Activated CD4-positive, alpha-beta T cell treated with anti-CD3 and anti-CD28 coated beads for 36 hours (primary cell): ENCODE measurements around the gene NR2F1-AS1. TPM values are rescaled to one million over a fixed set of nuclear protein-coding genes. Genes with fewer than 3 reads are reported as not detected.

Source experiments
- ATAC-seq: fragments of 200-7000 bp; cut with Tn5 transposase; one replicate; pipeline ENCODE4 v1.10.0; 2021; ENCODE audit warnings: mild to moderate bottlenecking, moderate library complexity
- CTCF ChIA-PET: fragments of 350-600 bp; sonication (Branson Sonifier 250); formaldehyde crosslinking; loops from one replicate; lab custom pipeline; 2021; ENCODE audit warnings: antibody characterized with exemption; lab: Charles Lee
- POLR2A ChIA-PET: fragments of 350-600 bp; sonication (Branson Sonifier 250); formaldehyde crosslinking; loops from one replicate; lab custom pipeline; 2021; ENCODE audit warnings: antibody characterized with exemption, inconsistent platforms; lab: Charles Lee
- DNase-seq: peaks from one replicate; pipeline ENCODE4 v3.0.0-alpha.2; 2020
- H3K27ac Mint-ChIP-seq: one replicate; pipeline ENCODE4 v1.8.0; 2021; ENCODE audit warnings: mixed read lengths
- H3K27me3 Mint-ChIP-seq: one replicate; pipeline ENCODE4 v1.8.0; 2021; ENCODE audit warnings: mixed read lengths
- H3K36me3 Mint-ChIP-seq: one replicate; pipeline ENCODE4 v1.8.0; 2021; ENCODE audit warnings: low read depth, mixed read lengths
- H3K4me1 Mint-ChIP-seq: one replicate; pipeline ENCODE4 v1.8.0; 2021; ENCODE audit warnings: mixed read lengths
- H3K4me3 Mint-ChIP-seq: one replicate; pipeline ENCODE4 v1.8.0; 2021; ENCODE audit warnings: mild to moderate bottlenecking, moderate library complexity, mixed read lengths
- H3K9me3 Mint-ChIP-seq: one replicate; pipeline ENCODE4 v1.8.0; 2021; ENCODE audit warnings: low read depth, mixed read lengths
- intact Hi-C, 2 experiments: fragments of 100-400 bp; cut with DNase I in 1 of 2; cut with micrococcal nuclease in 1 of 2; formaldehyde crosslinking; loops; one replicate each; pipeline versions ENCODE4 v1.14.2 to v1.15.1; 2022 to 2024; cut with DNase I, micrococcal nuclease
- total RNA-seq, 2 experiments: library from RNA; stranded (reverse); gene quantifications; one replicate each; pipeline ENCODE4 v1.2.3, GENCODE V29; 2021

The NR2F1-AS1 gene
- total RNA-seq, 2 experiments from 2014 or later = not detected

DNA sequence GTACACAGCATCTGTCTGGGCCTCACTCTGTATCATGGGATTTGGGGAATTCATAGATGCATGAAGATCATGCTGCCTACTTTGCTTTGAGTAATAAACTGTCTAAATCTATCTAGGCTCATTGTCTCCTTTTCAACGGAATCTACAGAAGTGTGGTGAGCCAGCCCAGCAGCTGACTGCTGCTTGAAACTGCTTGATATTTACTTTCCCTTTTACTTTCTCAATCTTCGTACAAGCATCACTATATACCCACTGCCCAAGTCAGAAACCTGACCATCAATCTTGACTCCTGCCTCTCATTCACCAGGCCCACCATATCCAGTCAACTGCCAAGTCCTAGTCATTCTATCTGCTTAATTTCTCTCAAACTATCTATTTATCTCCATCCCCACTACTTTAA is 142.9 kb downstream of the NR2F1-AS1 start:
- CTCF ChIA-PET = no interaction called here
- no peak for DNase-seq
- Mint-ChIP-seq H3K27ac (no peak overlapping the region), H3K36me3 (no peaks in the 10 kb centered on the region), H3K4me1 (no peaks in the 10 kb centered on the region), H3K9me3 (peaks cover under 1% of the 10 kb centered on the region), H3K4me3 (no peak overlapping the region), H3K27me3 (peaks cover 6% of the 10 kb centered on the region)
- POLR2A ChIA-PET = no interaction called here
- intact Hi-C loops = no loop called here
- ATAC-seq = no peak

DNA sequence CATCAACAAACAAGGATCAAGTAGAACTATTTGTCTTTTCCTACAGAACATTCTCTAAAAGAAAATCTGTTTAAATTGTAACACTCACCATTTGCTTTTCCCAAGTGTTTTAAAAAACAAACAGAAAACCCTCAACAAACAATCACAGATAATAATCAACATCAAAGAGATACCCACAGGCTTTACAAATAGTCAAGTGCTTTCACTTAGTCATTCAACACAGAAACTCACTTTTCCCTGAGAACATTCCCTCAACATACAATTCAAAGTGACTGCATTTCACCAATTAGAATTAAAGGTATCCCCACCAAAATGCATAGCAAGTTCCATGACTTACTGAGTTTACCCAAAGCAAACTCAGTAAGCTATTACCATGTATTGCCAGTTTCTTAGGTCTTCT is 144.9 kb downstream of the NR2F1-AS1 start:
- CTCF ChIA-PET = no interaction called here
- Mint-ChIP-seq H3K27ac (no peak overlapping the region), H3K9me3 (no peaks in the 10 kb centered on the region), H3K27me3 (peaks cover 5% of the 10 kb centered on the region), H3K36me3 (no peaks in the 10 kb centered on the region), H3K4me1 (no peaks in the 10 kb centered on the region), H3K4me3 (no peak overlapping the region)
- DNase-seq = no peak
- no peak for ATAC-seq
- intact Hi-C loops = no loop called here
- POLR2A ChIA-PET = no interaction called here

DNA sequence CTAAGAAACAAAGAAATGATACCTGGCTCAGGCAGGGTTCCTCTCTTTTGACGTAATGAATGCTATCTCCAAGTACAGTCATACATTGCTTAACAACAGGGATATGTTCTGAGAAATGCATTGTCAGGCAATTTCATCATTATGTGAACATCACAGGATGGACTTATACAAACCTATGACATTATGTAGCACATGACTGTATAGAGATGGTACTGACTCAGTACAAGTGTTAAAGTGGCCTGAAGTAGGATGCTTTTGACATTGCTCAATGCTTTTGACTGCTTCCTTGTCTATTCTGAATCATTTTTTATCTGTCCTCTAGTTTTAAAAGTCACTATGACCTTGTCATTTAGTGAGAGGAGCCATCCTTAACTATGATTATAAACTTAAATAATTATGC is 147.6 kb downstream of the NR2F1-AS1 start:
- ChIA-PET CTCF (no interaction called here), POLR2A (no interaction called here)
- Mint-ChIP-seq H3K9me3 (no peaks in the 10 kb centered on the region), H3K27ac (no peak overlapping the region), H3K4me3 (no peak overlapping the region), H3K36me3 (no peaks in the 10 kb centered on the region), H3K4me1 (no peaks in the 10 kb centered on the region), H3K27me3 (peaks cover 5% of the 10 kb centered on the region)
- DNase-seq (no peak), ATAC-seq (no peak)
- intact Hi-C loops = no loop called here

DNA sequence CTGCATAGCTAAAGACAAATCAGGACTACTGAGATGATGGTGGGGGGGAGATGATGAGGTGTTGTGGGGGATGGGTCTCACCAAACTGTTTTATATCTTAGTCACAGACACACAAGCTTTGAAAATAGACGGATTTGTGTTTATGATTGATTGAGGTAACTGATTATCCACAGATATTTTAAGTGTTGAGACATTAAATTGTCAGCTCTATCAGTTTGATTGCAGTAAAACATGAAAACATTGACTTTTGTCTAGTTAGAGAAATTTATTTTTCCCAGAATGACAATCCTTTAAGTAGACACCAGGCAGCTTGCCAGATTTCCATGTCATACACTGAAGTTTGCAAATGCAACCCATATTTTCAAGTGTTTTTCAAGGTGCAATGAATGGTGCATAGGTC is 149.8 kb downstream of the NR2F1-AS1 start:
- DNase-seq (no peak), ATAC-seq (no peak)
- H3K9me3 Mint-ChIP-seq = no peaks in the 10 kb centered on the region
- peaks cover 8% of the 10 kb centered on the region for H3K27me3 Mint-ChIP-seq
- ChIA-PET POLR2A (no interaction called here), CTCF (interaction anchor here (0.6 kb wide), 1 partner anchor 20 kb away, joined by 3 read pairs; no protein-coding TSS in a partner anchor)
- intact Hi-C loops = no loop called here
- H3K27ac Mint-ChIP-seq = no peak overlapping the region
- H3K4me3 Mint-ChIP-seq = no peak overlapping the region
- H3K36me3 Mint-ChIP-seq = no peaks in the 10 kb centered on the region
- no peaks in the 10 kb centered on the region for H3K4me1 Mint-ChIP-seq

DNA sequence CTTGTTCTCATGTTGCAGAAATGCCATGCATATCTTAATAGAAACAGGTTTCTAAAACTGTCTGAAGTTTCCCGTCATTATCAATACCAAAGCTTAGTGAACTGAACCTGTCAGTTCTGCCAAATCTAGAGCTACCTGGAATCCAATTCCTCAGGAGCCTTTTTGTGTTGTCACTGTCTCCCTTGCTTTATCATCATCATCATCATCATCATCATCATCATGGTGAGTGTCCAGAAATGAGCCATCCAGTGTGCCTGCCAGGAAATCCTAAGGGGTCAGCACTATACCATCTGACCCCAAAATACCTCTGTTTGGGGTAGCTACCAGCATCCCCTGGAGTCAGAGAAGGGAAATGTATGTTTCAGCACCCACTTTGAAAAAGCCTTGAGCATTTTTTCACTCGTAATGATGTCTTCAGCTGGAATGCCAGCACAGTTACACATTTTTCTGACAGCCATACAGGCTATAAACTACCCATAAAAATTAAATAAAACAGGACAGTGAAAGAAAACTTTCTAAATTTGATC is 150.3 kb downstream of the NR2F1-AS1 start:
- intact Hi-C loops = no loop called here
- ChIA-PET POLR2A (no interaction called here), CTCF (no interaction called here)
- no peak for DNase-seq
- H3K4me1 Mint-ChIP-seq = no peaks in the 10 kb centered on the region
- H3K27me3 Mint-ChIP-seq = peaks cover 8% of the 10 kb centered on the region
- no peak overlapping the region for H3K27ac Mint-ChIP-seq
- H3K36me3 Mint-ChIP-seq = no peaks in the 10 kb centered on the region
- no peak overlapping the region for H3K4me3 Mint-ChIP-seq
- ATAC-seq = no peak
- H3K9me3 Mint-ChIP-seq = no peaks in the 10 kb centered on the region

DNA sequence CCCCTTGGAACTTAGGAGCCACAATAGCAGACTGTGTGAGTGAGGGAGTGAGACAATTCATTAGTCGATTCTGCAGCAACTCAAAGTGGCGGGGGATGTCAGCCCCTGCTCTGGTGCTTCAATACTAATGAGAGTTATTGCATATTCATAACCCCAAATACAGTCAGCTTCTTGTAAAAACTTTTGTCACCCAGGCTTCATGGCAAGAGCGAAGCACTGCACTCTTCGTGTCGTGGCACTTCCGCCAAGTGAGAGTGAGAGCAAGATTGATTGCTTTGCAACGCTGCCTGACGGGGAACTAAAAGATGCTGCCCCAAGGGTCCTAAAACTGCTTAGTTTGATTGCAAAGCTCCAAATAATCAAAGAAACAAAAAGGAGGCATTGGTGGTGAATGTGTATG is 150.9 kb downstream of the NR2F1-AS1 start:
- H3K27ac Mint-ChIP-seq = no peak overlapping the region
- ATAC-seq (no peak), DNase-seq (no peak)
- CTCF ChIA-PET = no interaction called here
- peaks cover 6% of the 10 kb centered on the region for H3K27me3 Mint-ChIP-seq
- H3K9me3 Mint-ChIP-seq = no peaks in the 10 kb centered on the region
- no peaks in the 10 kb centered on the region for H3K4me1 Mint-ChIP-seq
- H3K4me3 Mint-ChIP-seq = no peak overlapping the region
- POLR2A ChIA-PET = no interaction called here
- H3K36me3 Mint-ChIP-seq = no peaks in the 10 kb centered on the region
- intact Hi-C loops = no loop called here

DNA sequence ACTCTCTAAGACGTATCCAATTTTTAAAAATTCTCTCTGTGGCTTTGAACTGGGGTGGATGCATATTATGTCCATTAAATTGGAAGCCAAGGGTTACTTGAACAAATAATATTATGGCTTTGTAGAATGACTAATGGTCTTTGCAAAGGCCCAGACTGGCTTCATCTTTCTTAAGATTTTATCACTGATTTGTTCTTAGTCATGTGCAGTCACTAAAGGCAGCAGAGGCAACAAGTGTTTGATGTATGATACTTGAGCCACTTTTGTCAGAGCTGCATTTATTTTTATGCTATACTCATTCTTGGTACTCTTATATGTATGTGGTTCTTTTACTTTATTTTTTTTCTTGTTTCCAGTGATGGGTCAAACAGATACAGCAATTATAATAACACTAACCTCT is 152.2 kb downstream of the NR2F1-AS1 start:
- Mint-ChIP-seq H3K27me3 (peaks cover 6% of the 10 kb centered on the region), H3K9me3 (no peaks in the 10 kb centered on the region), H3K4me1 (no peaks in the 10 kb centered on the region), H3K36me3 (no peaks in the 10 kb centered on the region), H3K4me3 (no peak overlapping the region), H3K27ac (no peak overlapping the region)
- intact Hi-C loops = no loop called here
- ChIA-PET POLR2A (no interaction called here), CTCF (interaction anchor here (0.7 kb wide), 1 partner anchor 14 kb away, joined by 3 read pairs; no protein-coding TSS in a partner anchor)
- ATAC-seq (no peak), DNase-seq (no peak)

DNA sequence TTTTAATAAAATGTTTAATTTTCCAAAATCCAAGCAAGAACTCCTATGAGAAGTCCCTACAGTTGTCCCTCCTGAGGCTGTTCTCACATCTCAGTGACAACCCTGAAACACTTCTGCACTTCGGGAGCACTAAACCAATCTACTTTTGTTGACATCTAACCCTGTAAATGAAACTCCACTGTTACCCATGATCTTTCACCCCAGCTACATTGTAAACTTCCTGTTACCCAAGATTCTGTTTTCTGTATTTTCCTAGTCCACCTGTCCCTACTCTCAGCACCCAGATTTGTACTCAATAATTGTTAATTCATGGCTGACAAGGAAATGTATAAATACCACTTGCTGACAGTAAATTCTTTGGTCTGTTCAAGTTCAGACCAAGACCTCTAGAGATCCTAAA is 153.7 kb downstream of the NR2F1-AS1 start:
- ATAC-seq = no peak
- ChIA-PET CTCF (no interaction called here), POLR2A (no interaction called here)
- Mint-ChIP-seq H3K27me3 (peaks cover 6% of the 10 kb centered on the region), H3K27ac (no peak overlapping the region), H3K36me3 (no peaks in the 10 kb centered on the region), H3K4me3 (no peak overlapping the region), H3K4me1 (no peaks in the 10 kb centered on the region), H3K9me3 (no peaks in the 10 kb centered on the region)
- DNase-seq = no peak
- intact Hi-C loops = no loop called here

DNA sequence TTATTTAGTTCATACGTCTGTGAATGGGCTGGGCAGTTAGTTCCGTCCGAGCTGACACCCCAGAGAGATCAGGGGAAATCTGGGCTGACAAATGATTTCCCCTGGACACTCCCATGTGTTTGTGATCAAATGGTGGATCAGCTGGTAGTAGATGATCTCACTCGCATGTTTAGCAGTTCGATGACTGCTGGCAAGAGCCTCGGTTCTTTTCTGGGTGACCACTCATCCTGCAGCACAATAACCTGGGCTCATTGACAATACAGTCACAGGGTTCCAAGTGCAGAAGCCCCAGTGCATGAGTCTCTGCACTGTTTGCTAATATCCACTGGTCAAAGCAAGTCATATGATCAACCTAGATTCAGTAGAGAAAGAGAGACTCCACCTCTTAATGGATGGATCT is 155.9 kb downstream of the NR2F1-AS1 start:
- Mint-ChIP-seq H3K4me1 (no peaks in the 10 kb centered on the region), H3K4me3 (no peak overlapping the region), H3K27ac (no peak overlapping the region), H3K36me3 (no peaks in the 10 kb centered on the region), H3K27me3 (peaks cover 4% of the 10 kb centered on the region), H3K9me3 (no peaks in the 10 kb centered on the region)
- ChIA-PET CTCF (no interaction called here), POLR2A (no interaction called here)
- DNase-seq (no peak), ATAC-seq (no peak)
- intact Hi-C loops = no loop called here

DNA sequence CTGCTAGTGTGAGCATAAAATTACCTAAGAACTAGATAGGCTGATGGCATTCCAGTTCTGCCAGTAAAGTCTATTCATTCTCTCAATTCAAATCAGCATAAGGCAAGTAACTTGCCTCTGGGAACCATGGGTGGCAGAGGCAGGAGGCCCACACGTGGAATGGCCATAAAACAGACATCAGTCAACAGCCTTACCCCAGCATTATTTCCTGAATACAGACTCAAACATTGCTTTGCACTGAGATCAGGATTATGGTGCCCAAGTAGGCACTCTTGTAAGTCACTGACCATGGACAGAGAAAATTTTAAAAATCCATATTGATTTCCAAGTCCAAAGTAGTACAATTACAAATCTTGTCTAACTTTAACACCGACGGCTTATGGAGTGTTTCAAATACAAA is 157.7 kb downstream of the NR2F1-AS1 start:
- H3K36me3 Mint-ChIP-seq = no peaks in the 10 kb centered on the region
- intact Hi-C loops = no loop called here
- H3K27ac Mint-ChIP-seq = no peak overlapping the region
- peaks cover 9% of the 10 kb centered on the region for H3K27me3 Mint-ChIP-seq
- H3K4me3 Mint-ChIP-seq = no peak overlapping the region
- no peaks in the 10 kb centered on the region for H3K4me1 Mint-ChIP-seq
- ATAC-seq (no peak), DNase-seq (no peak)
- POLR2A ChIA-PET = no interaction called here
- H3K9me3 Mint-ChIP-seq = no peaks in the 10 kb centered on the region
- CTCF ChIA-PET = no interaction called here

DNA sequence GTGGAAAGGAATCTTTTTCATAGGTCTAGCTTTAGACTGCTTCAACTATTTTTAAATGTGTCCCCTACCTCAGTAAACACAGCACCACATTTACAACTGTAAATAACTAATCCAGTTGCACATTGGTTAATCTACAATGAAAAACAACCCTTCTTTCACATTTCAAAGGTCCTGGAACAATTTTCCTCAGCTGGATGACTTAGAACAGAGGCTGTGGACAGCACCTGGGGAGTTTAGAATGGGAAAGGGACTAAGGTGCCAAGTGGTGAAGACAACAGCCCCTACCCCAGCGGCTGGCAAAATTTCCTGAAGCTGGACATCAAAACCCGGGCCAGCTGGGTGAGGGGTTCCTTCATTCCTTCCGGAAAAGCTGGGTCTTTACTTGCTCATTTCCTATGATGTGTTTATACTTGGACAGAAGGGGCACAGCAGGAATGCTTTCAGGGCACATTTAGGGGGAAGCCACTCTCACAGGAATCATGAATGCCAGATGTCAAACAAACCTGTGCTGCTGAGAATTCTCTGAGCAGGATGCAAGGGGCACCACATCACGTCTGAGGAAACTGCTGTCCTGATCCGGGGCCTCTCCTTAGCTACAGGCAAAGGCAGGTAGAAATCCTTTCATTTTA is 158.3 kb downstream of the NR2F1-AS1 start:
- ATAC-seq (no peak), DNase-seq (no peak)
- CTCF ChIA-PET = no interaction called here
- POLR2A ChIA-PET = no interaction called here
- Mint-ChIP-seq H3K4me1 (no peaks in the 10 kb centered on the region), H3K9me3 (no peaks in the 10 kb centered on the region), H3K27ac (no peak overlapping the region), H3K4me3 (no peak overlapping the region), H3K27me3 (peaks cover 9% of the 10 kb centered on the region), H3K36me3 (no peaks in the 10 kb centered on the region)
- intact Hi-C loops = no loop called here

DNA sequence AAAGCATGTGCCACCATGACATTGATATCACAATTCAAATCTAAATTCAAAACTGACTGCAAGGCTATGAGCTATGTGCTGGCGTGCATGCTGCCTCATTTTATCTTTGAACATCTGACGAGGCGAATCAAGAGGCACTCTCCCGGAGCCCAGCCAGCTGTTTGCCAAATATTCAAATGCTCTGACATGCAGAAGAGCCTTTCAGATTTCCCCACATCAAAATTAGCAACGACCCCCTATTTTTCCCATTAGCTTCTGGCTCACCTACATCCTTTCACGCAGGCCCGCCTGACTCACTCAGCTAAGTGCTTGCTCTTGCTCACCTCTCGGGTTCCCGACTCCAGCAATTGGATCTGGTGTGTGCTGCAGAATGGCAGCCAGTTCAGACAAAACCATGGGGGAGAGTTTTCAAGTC is 159.0 kb downstream of the NR2F1-AS1 start:
- H3K4me3 Mint-ChIP-seq = no peak overlapping the region
- no peaks in the 10 kb centered on the region for H3K4me1 Mint-ChIP-seq
- no peaks in the 10 kb centered on the region for H3K36me3 Mint-ChIP-seq
- no peaks in the 10 kb centered on the region for H3K9me3 Mint-ChIP-seq
- ChIA-PET CTCF (no interaction called here), POLR2A (no interaction called here)
- peaks cover 6% of the 10 kb centered on the region for H3K27me3 Mint-ChIP-seq
- intact Hi-C loops = no loop called here
- no peak for DNase-seq
- no peak overlapping the region for H3K27ac Mint-ChIP-seq
- ATAC-seq = no peak
